K562 (cell line): ENCODE results near the gene CMIP. TPM values are rescaled to one million over a fixed set of nuclear protein-coding genes. Genes with fewer than 3 reads are reported as not detected.
A peak's percentile ranks its signal among the peaks of the same experiment; 100 is the strongest.

Source experiments
- ATAC-seq: fragments of 200-7000 bp; cut with Tn5 transposase; 3 replicates; pipeline ENCODE4 v1.9.1; 2020; ENCODE audit warnings: moderate library complexity
- BruUV-seq: library from RNA; stranded (reverse); fragments of 400-500 nt; replicated peaks from 2 replicates; lab custom pipeline; 2021; lab: Mats Ljungman, UMichigan
- CTCF ChIA-PET: fragments of 300-600 bp; formaldehyde crosslinking; extraction: SDS; loops from one replicate; lab custom pipeline; 2021; ENCODE audit warnings: low intra/inter-chr PET ratio; lab: Yijun Ruan, JAX
- POLR2A ChIA-PET: fragments of 300-600, 350-650 bp; sonication (Branson Sonifier 250); formaldehyde crosslinking; extraction: SDS; loops from one replicate; lab custom pipeline; 2021; ENCODE audit warnings: antibody characterized with exemption, inconsistent platforms; lab: Yijun Ruan, JAX
- DNase-seq, 4 experiments: peaks; one replicate each; pipeline versions ENCODE4 v3.0.0 to v3.0.0-alpha.2; 2011 to 2018; ENCODE audit warnings: low spot score in 3 of 4, mixed read lengths in 3 of 4; ENCODE audit errors: extremely low read depth in 1 of 4
- FAIRE-seq: peaks from 2 replicates; lab custom pipeline; 2011; peaks lifted over from hg19 to GRCh38; lab: Jason Lieb, UNC
- H2AFZ ChIP-seq: 2 replicates; pipeline ENCODE4 v1.6.0; 2011; ENCODE audit warnings: low read depth, low read length, control low read depth, inconsistent platforms
- H3K27ac ChIP-seq: fragments of 200-600 bp; 3 replicates; pipeline ENCODE4 v1.8.0; 2011; ENCODE audit warnings: low read depth, mild to moderate bottlenecking, control low read depth, inconsistent platforms, low read length, moderate library complexity, mixed read lengths; ENCODE audit errors: extremely low read depth
- H3K27me3 ChIP-seq, 2 experiments: fragments of 300-600 bp in 1 of 2; 2 replicates in 1 of 2; 3 replicates in 1 of 2; pipeline versions ENCODE4 v1.6.0 to v1.8.0; 2011; ENCODE audit warnings: inconsistent platforms in 2 of 2, low read length in 2 of 2, mild to moderate bottlenecking in 1 of 2, mixed read lengths in 1 of 2, moderate library complexity in 1 of 2; ENCODE audit not compliant: control insufficient read depth in 2 of 2, insufficient read depth in 2 of 2
- H3K36me3 ChIP-seq: fragments of 300-600 bp; 3 replicates; pipeline ENCODE4 v1.8.0; 2011; ENCODE audit warnings: mild to moderate bottlenecking, low read length, inconsistent platforms; ENCODE audit not compliant: control insufficient read depth, insufficient read depth
- H3K4me1 ChIP-seq, 2 experiments: fragments of 200-600 bp in 1 of 2; replicated peaks in 1 of 2; 2 replicates in 1 of 2; 3 replicates in 1 of 2; pipeline versions ENCODE4 v1.5.1 to v1.8.0; 2011; ENCODE audit warnings: inconsistent platforms in 2 of 2, low read length in 2 of 2, mild to moderate bottlenecking in 1 of 2, mixed read lengths in 1 of 2, moderate library complexity in 1 of 2; ENCODE audit not compliant: control insufficient read depth in 2 of 2, insufficient read depth in 2 of 2
- H3K4me2 ChIP-seq: 2 replicates; pipeline ENCODE4 v1.6.1; 2011; ENCODE audit warnings: low read length, control low read depth, inconsistent platforms, mixed read lengths; ENCODE audit not compliant: insufficient read depth
- H3K4me3 ChIP-seq: fragments of 200-600 bp; sonication (generic), shearing (Covaris generic); 2 replicates; pipeline ENCODE4 v1.5.1; 2016; ENCODE audit warnings: control low read depth, inconsistent platforms
- H3K79me2 ChIP-seq: fragments of 200-600 bp; 3 replicates; pipeline ENCODE4 v1.8.0; 2011; ENCODE audit warnings: low read length, inconsistent platforms; ENCODE audit not compliant: control insufficient read depth, insufficient read depth
- H3K9ac ChIP-seq, 2 experiments: 2 replicates each; pipeline versions ENCODE4 v1.6.0 to v1.6.1; 2011; ENCODE audit warnings: low read depth in 2 of 2, low read length in 2 of 2, control low read depth in 1 of 2, inconsistent platforms in 1 of 2, mild to moderate bottlenecking in 1 of 2, mixed read lengths in 1 of 2; ENCODE audit not compliant: insufficient read depth in 1 of 2
- H3K9me1 ChIP-seq: one replicate; pipeline ENCODE4 v1.6.0; 2011; ENCODE audit warnings: inconsistent platforms, mild to moderate bottlenecking, low read length, moderate library complexity; ENCODE audit not compliant: control insufficient read depth, insufficient read depth
- H3K9me3 ChIP-seq: replicated peaks from 2 replicates; pipeline ENCODE4 v1.5.1; 2011; ENCODE audit warnings: low read depth, low read length, inconsistent platforms; ENCODE audit not compliant: control insufficient read depth, insufficient read depth
- H4K20me1 ChIP-seq: replicated peaks from 2 replicates; pipeline ENCODE4 v1.6.1; 2011; ENCODE audit warnings: low read length, inconsistent platforms, mixed read lengths; ENCODE audit not compliant: control insufficient read depth, insufficient read depth
- AFF4 ChIP-seq: sonication (generic); formaldehyde crosslinking; IDR thresholded peaks from 2 replicates; pipeline ENCODE4 v1.8.0; 2023; ENCODE audit warnings: mild to moderate bottlenecking, missing genetic modification reagents
- BRF2 ChIP-seq: IDR thresholded peaks from 3 replicates; pipeline ENCODE4 v1.6.1; 2011; ENCODE audit warnings: borderline replicate concordance, mild to moderate bottlenecking; ENCODE audit not compliant: insufficient read length, insufficient read depth
- CTCFL ChIP-seq: IDR thresholded peaks from 2 replicates; pipeline ENCODE4 v1.6.1; 2011; ENCODE audit warnings: borderline replicate concordance, low read depth, mild to moderate bottlenecking, moderate library complexity, low read length; ENCODE audit not compliant: insufficient read depth, poor library complexity, severe bottlenecking
- E2F6 ChIP-seq, 2 experiments: IDR thresholded peaks; 2 replicates each; pipeline ENCODE4 v1.6.1; 2011; ENCODE audit warnings: borderline replicate concordance in 1 of 2, control low read depth in 1 of 2, low read depth in 1 of 2, low read length in 1 of 2, mild to moderate bottlenecking in 1 of 2, mixed read lengths in 1 of 2, moderate library complexity in 1 of 2; ENCODE audit not compliant: insufficient read depth in 1 of 2, insufficient read length in 1 of 2, poor library complexity in 1 of 2, severe bottlenecking in 1 of 2; ENCODE audit errors: extremely low read depth in 1 of 2
- SAFB ChIP-seq: fragments of 200-400 bp; formaldehyde crosslinking; IDR thresholded peaks from 2 replicates; pipeline ENCODE4 v1.6.1; 2017; ENCODE audit warnings: low read depth, low read length, borderline replicate concordance
- ZBTB43 ChIP-seq: sonication (generic); formaldehyde crosslinking; IDR thresholded peaks from 2 replicates; pipeline ENCODE4 v1.8.0; 2023; ENCODE audit warnings: mild to moderate bottlenecking, missing genetic modification reagents
- ZNF695 ChIP-seq: fragments of 450-650 bp; formaldehyde crosslinking; IDR thresholded peaks from 2 replicates; pipeline ENCODE4 v1.4.0; 2020; ENCODE audit warnings: mild to moderate bottlenecking, moderate library complexity
- WGBS: fragments of 100-300 bp; shearing (Covaris generic); methylation state at CpG from one replicate; pipeline ENCODE4 v1.1.6; 2016; ENCODE audit warnings: low coverage, mixed read lengths; ENCODE audit not compliant: insufficient coverage; ENCODE audit errors: missing lambda C conversion rate; 5-methylcytosine and 5-hydroxymethylcytosine counted together
- in situ Hi-C: fragments of 300-500 bp; cut with MboI; formaldehyde crosslinking; loops from 4 replicates; pipeline ENCODE4 v1.15.0; 2018; ENCODE audit warnings: inconsistent platforms, mixed read lengths
- intact Hi-C: fragments of 100-400 bp; cut with micrococcal nuclease; formaldehyde crosslinking; loops from 2 replicates; pipeline ENCODE4 v1.14.2; 2022
- polyA plus RNA-seq, 8 experiments: library from polyadenylated mRNA; depleted of rRNA in 4 of 8; stranded (reverse) in 5 of 8; unstranded in 3 of 8; fragments of >200 nt; fragmentation: Nextera tagmentation in 2 of 8; fragmentation: Illumina TruSeq in 1 of 8; extraction: Ambion mirVana in 2 of 8; extraction: Trizol in 1 of 8; gene quantifications; 2 replicates each; pipeline versions ENCODE4 v1.2.1 to v1.2.3, GENCODE V29; 2011 to 2014; ENCODE audit warnings: inconsistent platforms in 1 of 8, missing spikeins in 1 of 8
- total RNA-seq, 7 experiments: library from RNA; depleted of rRNA in 6 of 7; stranded (reverse); fragments of >200 nt in 6 of 7; fragmentation: Illumina TruSeq in 2 of 7; extraction: Trizol in 2 of 7; gene quantifications; 2 replicates each; pipeline versions ENCODE4 v1.2.1 to v1.2.3, GENCODE V29; 2011 to 2021; ENCODE audit warnings: low replicate concordance in 1 of 7

Gene CMIP
- total and polyA plus RNA-seq, 9 of the 15 experiments (the other 6 are each of a cell fraction or from before 2014, with no cell fraction given) = 0.94 to 82.5 (median 10.3) TPM

GRCh38 chr16:81728435-81728834 lies 283.8 kb downstream of the CMIP start (continued):
- TF ChIP-seq BRF2 (no peak), ZBTB43 (CRISPR knock-in tag) (no peak)

GRCh38 chr16:81729451-81729850 lies 284.8 kb downstream of the CMIP start:
- no peaks in the 10 kb centered on the region for H4K20me1 ChIP-seq
- H3K27me3 ChIP-seq = peaks cover 8 to 22% of the 10 kb centered on the region in 2 experiments; a peak in 4 of 5 replicates
- in situ Hi-C loops = loop anchor here (5.0 to 25.0 kb wide), 3 partner anchors 327 to 1192 kb away; partner anchors contain the start of genes CENPN, CMC2 and DYNLRB2
- 0 out of 4 replicates have a peak overlapping the region, but pooled peaks of 1 of the 2 experiments have one; percentile 6 for H3K9ac ChIP-seq
- intact Hi-C loops = no loop called here
- H3K27ac ChIP-seq = no peak overlapping the region
- no peak overlapping the region for H3K4me3 ChIP-seq
- no peaks in the 10 kb centered on the region for H3K36me3 ChIP-seq
- H3K9me1 ChIP-seq = no peaks in the 10 kb centered on the region
- ChIA-PET POLR2A (interaction anchor here (0.5 to 1.4 kb wide), 8 partner anchors 12 to 1263 kb away, joined by 3 to 5 read pairs (median 3); no protein-coding TSS in a partner anchor), CTCF (interaction anchor here (1.1 kb wide), 1 partner anchor 326 kb away, joined by 3 read pairs; no protein-coding TSS in a partner anchor)
- no TSS peak for BruUV-seq
- peak overlapping the region; percentile 28 for H2AFZ ChIP-seq
- 60% methylated on average over 16 of the region's 16 CpGs for WGBS
- H3K4me2 ChIP-seq = no peak overlapping the region
- H3K9me3 ChIP-seq = no peaks in the 10 kb centered on the region
- ATAC-seq (peak; percentile 13), FAIRE-seq (no peak), DNase-seq (no peak)
- H3K4me1 ChIP-seq = peaks cover 7 to 14% of the 10 kb centered on the region in 2 experiments; a peak in 3 of 5 replicates
- H3K79me2 ChIP-seq = no peaks in the 10 kb centered on the region
- TF ChIP-seq SAFB (no peak), ZNF695 (CRISPR knock-in tag) (no peak), CTCFL (no peak), E2F6 (IDR thresholded peaks at IDR 0.05; ENCODE audit: borderline replicate concordance in 1 of 2, extremely low read depth in 1 of 2, insufficient read depth in 1 of 2, insufficient read length in 1 of 2, low read depth in 1 of 2, low read length in 1 of 2, poor library complexity in 1 of 2, severe bottlenecking in 1 of 2) (peak in 1 of 2 experiments; percentile 10), AFF4 (CRISPR knock-in tag) (no peak)
